Parathyroid adenoma (tissue), 2 donors: ENCODE measurements around the gene RBM18.

ENCODE experiments used
- H2AFZ ChIP-seq: fragments of 300-600 bp; sonication (generic); one replicate; pipeline ENCODE4 v1.7.0; 2017; ENCODE audit warnings: antibody characterized with exemption, mild to moderate bottlenecking
- H3K27ac ChIP-seq: fragments of 300-600 bp; sonication (generic); one replicate; pipeline ENCODE4 v1.7.0; 2017
- H3K27me3 ChIP-seq: fragments of 300-600 bp; sonication (generic); one replicate; pipeline ENCODE4 v1.7.0; 2017; ENCODE audit warnings: low read length; ENCODE audit not compliant: control insufficient read depth, insufficient read depth
- H3K36me3 ChIP-seq: fragments of 300-600 bp; sonication (generic); one replicate; pipeline ENCODE4 v1.7.0; 2017; ENCODE audit warnings: low read length; ENCODE audit not compliant: control insufficient read depth, insufficient read depth
- H3K4me1 ChIP-seq: fragments of 300-600 bp; sonication (generic); one replicate; pipeline ENCODE4 v1.7.0; 2017; ENCODE audit warnings: control low read depth
- H3K4me2 ChIP-seq: fragments of 300-600 bp; sonication (generic); one replicate; pipeline ENCODE4 v1.7.0; 2017; ENCODE audit warnings: low read length
- H3K4me3 ChIP-seq: fragments of 300-600 bp; sonication (generic); one replicate; pipeline ENCODE4 v1.7.0; 2017; ENCODE audit warnings: low read depth, low read length
- H3K79me2 ChIP-seq: fragments of 300-600 bp; sonication (generic); one replicate; pipeline ENCODE4 v1.7.0; 2017; ENCODE audit warnings: control low read depth
- H3K9ac ChIP-seq: fragments of 300-600 bp; sonication (generic); one replicate; pipeline ENCODE4 v1.7.0; 2017; ENCODE audit warnings: mild to moderate bottlenecking
- H3K9me3 ChIP-seq: fragments of 300-600 bp; sonication (generic); one replicate; pipeline ENCODE4 v1.7.0; 2017; ENCODE audit warnings: low read length; ENCODE audit not compliant: control insufficient read depth
- CTCF ChIP-seq: fragments of 300-600 bp; sonication (generic); IDR thresholded peaks from one replicate; pipeline ENCODE4 v1.7.0; 2017; ENCODE audit warnings: antibody characterized with exemption, mild to moderate bottlenecking
- donor health status: primary hyperparathyroidism.

Gene RBM18

DNA sequence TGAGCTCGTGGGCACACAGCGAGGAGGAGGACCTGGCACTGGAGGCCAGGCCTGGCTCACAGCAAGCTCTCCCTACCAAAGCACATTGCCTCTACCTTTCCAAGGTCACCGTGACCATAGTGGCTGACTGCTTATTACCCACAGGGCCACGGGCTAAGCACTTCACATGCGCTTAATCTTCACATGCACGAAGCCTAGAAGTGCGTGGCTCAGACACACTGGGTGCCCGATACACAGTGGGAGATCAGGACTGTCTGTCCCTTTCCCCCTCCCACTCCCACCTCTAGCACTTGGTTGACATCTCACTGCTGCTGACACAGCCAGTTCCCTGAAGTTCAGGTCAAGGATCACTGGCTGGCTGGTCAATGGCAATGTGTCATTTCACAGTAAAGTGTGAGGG lies 59.5 kb downstream of the RBM18 start:
- no peaks in the 10 kb centered on the region for H3K4me1 ChIP-seq
- H3K27ac ChIP-seq = no peak overlapping the region
- no peak overlapping the region for H3K9ac ChIP-seq
- no peaks in the 10 kb centered on the region for H3K36me3 ChIP-seq
- H3K27me3 ChIP-seq = no peaks in the 10 kb centered on the region
- H3K79me2 ChIP-seq = no peaks in the 10 kb centered on the region
- H3K4me3 ChIP-seq = no peak overlapping the region
- H3K4me2 ChIP-seq = no peak overlapping the region
- H2AFZ ChIP-seq = no peak overlapping the region
- TF ChIP-seq CTCF = no peak
- no peaks in the 10 kb centered on the region for H3K9me3 ChIP-seq

- Histone ChIP-seq H3K4me1 (no peaks in the 10 kb centered on the region), H2AFZ (no peak overlapping the region), H3K27me3 (no peaks in the 10 kb centered on the region), H3K4me3 (no peak overlapping the region), H3K4me2 (no peak overlapping the region), H3K79me2 (no peaks in the 10 kb centered on the region), H3K9me3 (no peaks in the 10 kb centered on the region), H3K27ac (no peak overlapping the region), H3K9ac (no peak overlapping the region), H3K36me3 (no peaks in the 10 kb centered on the region)
- TF ChIP-seq CTCF = no peak
Observed at GRCh38 chr9:122204491-122204890, 60.1 kb downstream of the RBM18 start.

DNA sequence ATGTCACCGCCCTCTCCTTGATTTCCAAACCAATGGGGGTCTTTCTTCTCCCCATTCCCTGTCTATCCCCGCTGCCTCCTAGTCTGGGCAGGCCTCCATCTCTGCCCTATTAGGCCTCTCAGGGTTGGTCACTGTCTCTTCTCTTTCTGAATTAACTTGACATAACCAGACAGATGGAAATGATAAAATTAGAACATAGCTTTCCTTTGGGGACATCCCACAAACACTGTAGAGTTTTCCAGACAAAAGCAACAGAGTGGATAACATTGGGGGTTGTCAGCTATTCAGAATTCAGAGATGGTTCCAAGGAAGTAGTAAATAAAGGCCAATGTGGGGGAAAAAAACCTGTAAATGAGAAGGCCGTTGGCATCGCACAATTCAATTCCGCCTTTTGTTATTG lies 60.6 kb downstream of the RBM18 start:
- Histone ChIP-seq H3K4me2 (no peak overlapping the region), H3K79me2 (no peaks in the 10 kb centered on the region), H2AFZ (no peak overlapping the region), H3K27me3 (no peaks in the 10 kb centered on the region), H3K4me1 (no peaks in the 10 kb centered on the region), H3K4me3 (no peak overlapping the region), H3K27ac (no peak overlapping the region), H3K9ac (no peak overlapping the region), H3K36me3 (no peaks in the 10 kb centered on the region), H3K9me3 (no peaks in the 10 kb centered on the region)
- TF ChIP-seq CTCF = no peak

GRCh38 chr9:122202111-122202510 lies 62.5 kb downstream of the RBM18 start:
- H2AFZ ChIP-seq = no peak overlapping the region
- no peak for TF ChIP-seq CTCF
- no peak overlapping the region for H3K9ac ChIP-seq
- no peak overlapping the region for H3K4me3 ChIP-seq
- no peaks in the 10 kb centered on the region for H3K9me3 ChIP-seq
- H3K27ac ChIP-seq = no peak overlapping the region
- no peaks in the 10 kb centered on the region for H3K79me2 ChIP-seq
- no peaks in the 10 kb centered on the region for H3K27me3 ChIP-seq
- H3K4me2 ChIP-seq = no peak overlapping the region
- H3K36me3 ChIP-seq = no peaks in the 10 kb centered on the region
- no peaks in the 10 kb centered on the region for H3K4me1 ChIP-seq

DNA sequence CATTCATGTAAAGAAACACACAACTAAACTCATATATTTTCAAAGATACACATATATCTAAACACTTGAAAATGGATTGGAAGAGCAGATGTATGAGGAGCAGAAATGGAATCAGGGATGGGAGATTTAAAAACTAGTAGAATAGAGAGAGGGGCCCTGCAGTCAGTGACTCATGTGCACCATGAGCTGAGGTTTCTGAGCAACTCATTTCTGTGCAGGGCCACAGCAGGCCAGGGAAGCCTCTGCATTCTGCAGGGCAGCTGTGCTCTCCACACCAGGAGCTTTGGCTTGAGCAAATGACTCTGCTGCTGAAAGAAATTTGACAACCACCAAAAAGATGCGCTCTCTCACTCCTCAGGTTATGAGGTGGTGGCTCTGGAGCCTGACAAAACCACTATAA lies 63.0 kb downstream of the RBM18 start:
- TF ChIP-seq CTCF = no peak

More for the DNA sequence above, 63.0 kb downstream of the RBM18 start:
- H3K4me3 ChIP-seq = no peak overlapping the region
- no peak overlapping the region for H3K27ac ChIP-seq
- H3K9me3 ChIP-seq = no peaks in the 10 kb centered on the region
- H3K79me2 ChIP-seq = no peaks in the 10 kb centered on the region
- no peaks in the 10 kb centered on the region for H3K4me1 ChIP-seq
- H3K9ac ChIP-seq = no peak overlapping the region
- no peaks in the 10 kb centered on the region for H3K27me3 ChIP-seq
- H3K36me3 ChIP-seq = no peaks in the 10 kb centered on the region
- H3K4me2 ChIP-seq = no peak overlapping the region
- no peak overlapping the region for H2AFZ ChIP-seq
